ENCODE measurements around the gene NR1I2. TPM values are rescaled to one million over a fixed set of nuclear protein-coding genes. Genes with fewer than 3 reads are reported as not detected.

Gene NR1I2
- polyA plus RNA-seq, 1 donor from 2014 or later, result 0.53 TPM

- no peak overlapping the region for H3K4me3 ChIP-seq (ENCODE audit: low read length)
These were observed 43.2 kb upstream of the NR1I2 start for GRCh38 chr3:119738741-119739140.

More at GRCh38 chr3:119738741-119739140, 43.2 kb upstream of the NR1I2 start:
- Histone ChIP-seq H3K36me3 (ENCODE audit: insufficient read depth, low read length) (no peaks in the 10 kb centered on the region), H3K9me2 (ENCODE audit: insufficient read depth, low read length) (no peaks in the 10 kb centered on the region), H3K27me3 (ENCODE audit: insufficient read depth, low read depth, low read length) (no peaks in the 10 kb centered on the region), H3K79me2 (replicated peaks; ENCODE audit: insufficient read depth, low read length) (no peaks in the 10 kb centered on the region), H3K9ac (ENCODE audit: low read length) (no peak overlapping the region), H4K20me1 (ENCODE audit: insufficient read depth) (no peaks in the 10 kb centered on the region), H3F3A (ENCODE audit: insufficient read depth, low read length, poor library complexity, severe bottlenecking) (no peaks in the 10 kb centered on the region), H3K27ac (ENCODE audit: low read length) (no peak overlapping the region), H2AFZ (ENCODE audit: low read depth, low read length) (no peak overlapping the region), H3K4me2 (ENCODE audit: low read length) (no peak overlapping the region), H3K9me3 (ENCODE audit: low read length) (no peaks in the 10 kb centered on the region)
- TF ChIP-seq EP300 (conservative IDR thresholded peaks at IDR 0.05; ENCODE audit: poor library complexity, severe bottlenecking), result no peak
- TF ChIP-seq TAF1 (IDR thresholded peaks at IDR 0.05; ENCODE audit: low read depth), result no peak
- TF ChIP-seq CTCF (IDR thresholded peaks at IDR 0.05; ENCODE audit: poor library complexity, severe bottlenecking), result no peak
- no peak for TF ChIP-seq SMC3 (conservative IDR thresholded peaks at IDR 0.05; ENCODE audit: poor library complexity)
- no peak for TF ChIP-seq REST (IDR thresholded peaks at IDR 0.05; ENCODE audit: borderline replicate concordance)
- no peak for TF ChIP-seq EZH2 (IDR thresholded peaks at IDR 0.05; ENCODE audit: borderline replicate concordance, insufficient read depth, low read length, poor library complexity, severe bottlenecking)
- no peak for TF ChIP-seq RAD21 (conservative IDR thresholded peaks at IDR 0.05)
- TF ChIP-seq POLR2AphosphoS5 (IDR thresholded peaks at IDR 0.05), result no peak
- TF ChIP-seq MXI1 (conservative IDR thresholded peaks at IDR 0.05; ENCODE audit: poor library complexity, severe bottlenecking), result no peak
